BE2C (cell line): Measurements from ENCODE around the gene PCCB.
"Not testable (repeated sequence)": the region's sequence is repeated elsewhere in the genome, so short reads cannot be mapped to it uniquely, and the experiment has no call there.

Source experiments
- DNase-seq: peaks from one replicate; pipeline ENCODE4 v3.0.0-alpha.2; 2020
- H3K27me3 ChIP-seq: fragments of 250-450 bp; sonication (Bioruptor Pico); 2 replicates; pipeline ENCODE4 v1.5.1; 2020; ENCODE audit warnings: mild to moderate bottlenecking
- H3K36me3 ChIP-seq: fragments of 250-450 bp; sonication (Bioruptor Pico); 2 replicates; pipeline ENCODE4 v1.5.1; 2020; ENCODE audit warnings: mild to moderate bottlenecking
- H3K4me1 ChIP-seq: fragments of 250-450 bp; sonication (Bioruptor Pico); 2 replicates; pipeline ENCODE4 v1.5.1; 2020
- H3K4me3 ChIP-seq: 2 replicates; pipeline ENCODE4 v1.5.1; 2011; ENCODE audit warnings: low read depth, low read length
- H3K9me3 ChIP-seq: fragments of 250-450 bp; sonication (Bioruptor Pico); 2 replicates; pipeline ENCODE4 v1.5.1; 2020
- TF ChIP-seq, protein P1 (sequence below): IDR thresholded peaks from 2 replicates; pipeline ENCODE4 v1.5.1; 2012; ENCODE audit warnings: mild to moderate bottlenecking, low read depth, low read length

The PCCB gene

DNA sequence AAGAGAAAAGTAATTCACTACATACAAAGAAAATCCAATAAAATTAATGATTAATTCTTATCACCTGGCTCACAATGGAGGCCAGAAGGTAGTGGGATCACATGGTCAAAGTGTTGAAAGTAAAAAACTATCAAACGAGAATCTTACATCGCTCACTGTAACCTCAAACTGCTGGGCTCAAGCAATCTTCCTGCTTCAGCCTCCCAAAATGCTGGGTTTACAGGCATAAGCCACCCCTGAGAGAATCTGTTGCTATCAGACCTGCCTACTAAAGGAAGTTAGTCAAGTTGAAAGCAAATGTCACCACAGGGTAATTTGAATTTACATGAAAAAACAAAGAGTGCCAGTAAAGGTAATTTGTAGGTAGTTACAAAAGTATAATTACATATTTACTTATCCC, 103.3 kb downstream of the PCCB start:
- no peak for DNase-seq
- H3K4me1 ChIP-seq: no peaks in the 10 kb centered on the region
- H3K4me3 ChIP-seq: no peak overlapping the region
- TF ChIP-seq, protein P1, sequence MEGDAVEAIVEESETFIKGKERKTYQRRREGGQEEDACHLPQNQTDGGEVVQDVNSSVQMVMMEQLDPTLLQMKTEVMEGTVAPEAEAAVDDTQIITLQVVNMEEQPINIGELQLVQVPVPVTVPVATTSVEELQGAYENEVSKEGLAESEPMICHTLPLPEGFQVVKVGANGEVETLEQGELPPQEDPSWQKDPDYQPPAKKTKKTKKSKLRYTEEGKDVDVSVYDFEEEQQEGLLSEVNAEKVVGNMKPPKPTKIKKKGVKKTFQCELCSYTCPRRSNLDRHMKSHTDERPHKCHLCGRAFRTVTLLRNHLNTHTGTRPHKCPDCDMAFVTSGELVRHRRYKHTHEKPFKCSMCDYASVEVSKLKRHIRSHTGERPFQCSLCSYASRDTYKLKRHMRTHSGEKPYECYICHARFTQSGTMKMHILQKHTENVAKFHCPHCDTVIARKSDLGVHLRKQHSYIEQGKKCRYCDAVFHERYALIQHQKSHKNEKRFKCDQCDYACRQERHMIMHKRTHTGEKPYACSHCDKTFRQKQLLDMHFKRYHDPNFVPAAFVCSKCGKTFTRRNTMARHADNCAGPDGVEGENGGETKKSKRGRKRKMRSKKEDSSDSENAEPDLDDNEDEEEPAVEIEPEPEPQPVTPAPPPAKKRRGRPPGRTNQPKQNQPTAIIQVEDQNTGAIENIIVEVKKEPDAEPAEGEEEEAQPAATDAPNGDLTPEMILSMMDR: no peak
- H3K9me3 ChIP-seq: no peaks in the 10 kb centered on the region
- no peaks in the 10 kb centered on the region for H3K27me3 ChIP-seq
- H3K36me3 ChIP-seq: no peaks in the 10 kb centered on the region; the same call in 1 of the 2 replicates

DNA sequence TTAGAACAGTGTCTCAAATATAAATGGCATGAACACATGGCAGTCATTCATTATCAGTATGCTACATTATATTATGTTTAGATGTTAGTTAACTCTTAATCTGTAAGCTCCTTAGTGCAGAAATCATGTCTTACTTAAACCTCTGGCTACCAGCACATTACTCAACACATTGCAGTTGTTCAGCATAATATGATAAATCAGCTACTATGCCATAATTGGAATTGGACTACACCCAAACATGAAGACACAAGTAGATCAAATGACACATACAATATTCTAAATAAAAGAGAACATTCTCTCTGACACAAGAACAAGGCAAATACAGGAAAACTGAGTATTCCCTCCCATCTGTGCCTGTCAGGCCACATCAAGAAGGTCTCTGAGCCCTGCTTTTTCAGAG, 116.1 kb downstream of the PCCB start:
- Histone ChIP-seq H3K4me3 (no peak overlapping the region), H3K9me3 (no peaks in the 10 kb centered on the region), H3K4me1 (no peaks in the 10 kb centered on the region; the same call in 1 of the 2 replicates), H3K27me3 (no peaks in the 10 kb centered on the region), H3K36me3 (no peaks in the 10 kb centered on the region)
- no peak for DNase-seq
- TF ChIP-seq, protein P1: no peak

DNA sequence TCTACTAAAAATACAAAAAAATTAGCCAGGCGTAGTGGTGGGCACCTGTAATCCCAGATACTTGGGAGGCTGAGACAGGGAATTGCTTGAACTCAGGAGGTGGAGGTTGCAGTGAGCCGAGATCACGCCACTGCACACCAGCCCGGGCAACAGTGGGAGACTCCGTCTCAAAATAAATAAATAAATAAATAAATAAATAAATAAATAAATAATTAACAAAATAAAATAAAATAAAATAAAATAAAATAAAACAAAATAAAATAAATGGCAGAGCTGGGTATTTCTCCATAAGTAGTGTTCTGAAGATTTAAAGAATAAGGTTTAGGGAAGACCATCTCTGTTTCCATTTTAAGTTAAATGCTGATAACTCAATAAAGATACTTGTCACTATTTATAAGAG, 125.7 kb downstream of the PCCB start:
- not testable (repeated sequence) for H3K4me3 ChIP-seq, DNase-seq, H3K9me3 ChIP-seq, H3K36me3 ChIP-seq, H3K27me3 ChIP-seq, H3K4me1 ChIP-seq

DNA sequence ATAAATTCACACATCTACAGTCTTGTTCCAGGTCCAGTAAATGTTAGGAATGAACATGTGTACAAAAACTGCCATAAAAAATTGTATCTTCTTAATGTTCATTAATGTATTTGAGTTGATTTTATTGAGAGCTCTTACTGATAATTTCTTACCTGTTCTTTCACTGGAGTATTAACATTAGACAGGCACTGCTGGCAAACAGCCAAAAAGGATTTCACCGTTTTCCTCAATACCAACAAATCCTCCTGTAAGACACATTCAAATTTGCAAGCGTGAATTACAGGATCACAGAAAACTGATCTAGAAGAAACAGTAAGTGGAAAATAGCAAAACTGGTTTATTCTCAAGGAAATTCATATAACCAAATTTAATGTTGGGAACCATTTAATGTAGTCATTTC, 127.4 kb downstream of the PCCB start:
- Histone ChIP-seq H3K36me3 (no peaks in the 10 kb centered on the region), H3K9me3 (no peaks in the 10 kb centered on the region), H3K27me3 (no peaks in the 10 kb centered on the region), H3K4me3 (no peak overlapping the region), H3K4me1 (peaks cover 10% of the 10 kb centered on the region)
- peak; percentile 27 for DNase-seq
- TF ChIP-seq, protein P1: no peak

DNA sequence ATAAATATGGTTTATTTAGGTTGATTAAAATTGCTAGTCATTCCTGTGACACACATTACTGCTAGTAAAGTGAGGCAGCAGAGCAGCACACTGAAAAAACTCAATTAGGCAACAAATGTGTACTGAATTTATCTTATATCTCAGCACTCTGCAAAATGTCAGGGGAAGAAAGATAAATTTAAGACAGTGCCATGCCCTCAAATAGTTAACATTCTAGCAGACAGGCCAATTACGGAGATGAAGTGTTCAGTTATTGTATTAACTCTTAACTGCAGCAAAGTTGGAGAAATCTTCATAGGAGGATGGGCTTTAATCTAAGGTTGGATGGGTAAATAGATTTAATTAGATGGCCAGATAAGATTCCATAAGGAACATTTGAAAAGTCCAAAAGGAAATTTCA, 127.9 kb downstream of the PCCB start:
- Histone ChIP-seq H3K36me3 (no peaks in the 10 kb centered on the region), H3K27me3 (no peaks in the 10 kb centered on the region), H3K4me3 (no peak overlapping the region), H3K9me3 (no peaks in the 10 kb centered on the region), H3K4me1 (peaks cover 10% of the 10 kb centered on the region)
- no peak for DNase-seq
- TF ChIP-seq, protein P1: no peak
